OCI-LY3 (cell line): ENCODE data around the gene OPN1MW3.
"Not testable (repeated sequence)": the region's sequence is repeated elsewhere in the genome, so short reads cannot be mapped to it uniquely, and the experiment has no call there.

ENCODE experiments used
- H2AFZ ChIP-seq: fragments of 200-600, 300-600 bp; shearing (Covaris generic); 2 replicates; pipeline ENCODE4 v1.6.0; 2014; ENCODE audit warnings: antibody characterized with exemption, low read depth, low read length
- H3K27ac ChIP-seq: fragments of 200-600, 300-600 bp; sonication (generic); 2 replicates; pipeline ENCODE4 v1.5.1; 2014; ENCODE audit warnings: mild to moderate bottlenecking, low read length, moderate library complexity, mixed read lengths
- H3K27me3 ChIP-seq: fragments of 200-600, 300-600 bp; sonication (generic); 2 replicates; pipeline ENCODE4 v1.6.1; 2014; ENCODE audit warnings: low read depth, low read length, mixed read lengths
- H3K36me3 ChIP-seq: fragments of 200-600, 300-600 bp; sonication (generic); replicated peaks from 2 replicates; pipeline ENCODE3; 2014; ENCODE audit warnings: low read depth, low read length, mixed read lengths
- H3K4me1 ChIP-seq: fragments of 300-600, 200-600 bp; sonication (generic); 2 replicates; pipeline ENCODE4 v1.6.1; 2014; ENCODE audit warnings: low read length, mixed read lengths
- H3K4me2 ChIP-seq: fragments of 200-600, 300-600 bp; sonication (generic); 2 replicates; pipeline ENCODE4 v1.6.1; 2014; ENCODE audit warnings: low read length, mixed read lengths
- H3K4me3 ChIP-seq: fragments of 300-600, 200-600 bp; sonication (generic); 2 replicates; pipeline ENCODE4 v1.5.1; 2014; ENCODE audit warnings: antibody characterized with exemption, mild to moderate bottlenecking, low read length, moderate library complexity
- H3K79me2 ChIP-seq: fragments of 300-600, 200-600 bp; shearing (Covaris generic); 2 replicates; pipeline ENCODE4 v1.6.1; 2014; ENCODE audit warnings: mild to moderate bottlenecking, low read length, mixed read lengths
- H3K9ac ChIP-seq: fragments of 300-600, 200-600 bp; shearing (Covaris generic); 2 replicates; pipeline ENCODE4 v1.6.0; 2014; ENCODE audit warnings: mild to moderate bottlenecking, low read length, moderate library complexity
- H3K9me3 ChIP-seq: fragments of 200-600, 300-600 bp; shearing (Covaris generic); 2 replicates; pipeline ENCODE4 v1.6.1; 2014; ENCODE audit warnings: low read length, mixed read lengths; ENCODE audit not compliant: insufficient read depth
- H4K20me1 ChIP-seq: fragments of 200-600, 300-600 bp; sonication (generic); 2 replicates; pipeline ENCODE4 v1.6.1; 2016; ENCODE audit warnings: low read length, mixed read lengths; ENCODE audit not compliant: insufficient read depth

OPN1MW3 gene

GRCh38 chrX:154257282-154257681, at the start of gene OPN1MW3:
Gene OPN1MW3, plus strand, starts transcription at chrX:154257582. Its CDS starts 38 bp downstream, at chrX:154257620.
- H3K36me3 ChIP-seq, H3K27ac ChIP-seq, H3K9ac ChIP-seq: not testable (repeated sequence)

GRCh38 chrX:154209670-154210418, 47.5 kb upstream of the OPN1MW3 start:
- not testable (repeated sequence) for H3K79me2 ChIP-seq, H3K4me2 ChIP-seq, H3K4me1 ChIP-seq, H3K4me3 ChIP-seq, H3K27me3 ChIP-seq, H2AFZ ChIP-seq, H3K27ac ChIP-seq, H4K20me1 ChIP-seq, H3K9ac ChIP-seq, H3K9me3 ChIP-seq, H3K36me3 ChIP-seq

More at GRCh38 chrX:154257282-154257681, at the start of gene OPN1MW3:
- not testable (repeated sequence) for H3K9me3 ChIP-seq, H3K79me2 ChIP-seq, H2AFZ ChIP-seq, H4K20me1 ChIP-seq, H3K4me3 ChIP-seq, H3K4me1 ChIP-seq, H3K27me3 ChIP-seq, H3K4me2 ChIP-seq

GRCh38 chrX:154211057-154211456, 46.3 kb upstream of the OPN1MW3 start:
- not testable (repeated sequence) for H3K9me3 ChIP-seq, H3K4me3 ChIP-seq, H3K36me3 ChIP-seq, H3K9ac ChIP-seq, H3K79me2 ChIP-seq, H3K4me2 ChIP-seq, H3K4me1 ChIP-seq, H3K27ac ChIP-seq, H2AFZ ChIP-seq, H4K20me1 ChIP-seq, H3K27me3 ChIP-seq

GRCh38 chrX:154211499-154211898, 45.9 kb upstream of the OPN1MW3 start:
- H3K4me1 ChIP-seq, H3K9ac ChIP-seq, H3K4me3 ChIP-seq, H3K79me2 ChIP-seq, H3K9me3 ChIP-seq, H3K36me3 ChIP-seq, H2AFZ ChIP-seq, H3K27ac ChIP-seq, H3K4me2 ChIP-seq, H4K20me1 ChIP-seq, H3K27me3 ChIP-seq: not testable (repeated sequence)

GRCh38 chrX:154219456-154219855, 37.9 kb upstream of the OPN1MW3 start, which contains the start of gene OPN1MW2:
Gene OPN1MW2, plus strand, starts transcription at chrX:154219756. Its CDS starts 60 bp downstream, at chrX:154219816.
- not testable (repeated sequence) for H3K27me3 ChIP-seq, H2AFZ ChIP-seq, H3K4me3 ChIP-seq, H3K4me1 ChIP-seq, H3K9me3 ChIP-seq, H4K20me1 ChIP-seq, H3K27ac ChIP-seq, H3K9ac ChIP-seq, H3K79me2 ChIP-seq, H3K4me2 ChIP-seq, H3K36me3 ChIP-seq

GRCh38 chrX:154225292-154225691, 32.1 kb upstream of the OPN1MW3 start:
- H3K27me3 ChIP-seq, H3K9me3 ChIP-seq, H4K20me1 ChIP-seq, H3K79me2 ChIP-seq, H3K36me3 ChIP-seq, H3K9ac ChIP-seq, H3K27ac ChIP-seq, H3K4me2 ChIP-seq, H2AFZ ChIP-seq, H3K4me1 ChIP-seq, H3K4me3 ChIP-seq: not testable (repeated sequence)

GRCh38 chrX:154226706-154227105, 30.7 kb upstream of the OPN1MW3 start:
- not testable (repeated sequence) for H2AFZ ChIP-seq, H3K4me3 ChIP-seq, H3K79me2 ChIP-seq, H3K27me3 ChIP-seq, H3K4me1 ChIP-seq, H3K9ac ChIP-seq, H3K4me2 ChIP-seq, H4K20me1 ChIP-seq, H3K36me3 ChIP-seq, H3K27ac ChIP-seq, H3K9me3 ChIP-seq

- not testable (repeated sequence) for H3K9me3 ChIP-seq, H4K20me1 ChIP-seq, H3K27me3 ChIP-seq, H3K27ac ChIP-seq, H3K36me3 ChIP-seq, H3K9ac ChIP-seq, H3K4me2 ChIP-seq, H2AFZ ChIP-seq, H3K4me3 ChIP-seq, H3K4me1 ChIP-seq, H3K79me2 ChIP-seq
These were observed 25.9 kb upstream of the OPN1MW3 start for GRCh38 chrX:154231443-154231842.

- H2AFZ ChIP-seq, H3K9me3 ChIP-seq, H3K79me2 ChIP-seq, H3K36me3 ChIP-seq, H3K27ac ChIP-seq, H3K4me3 ChIP-seq, H3K4me2 ChIP-seq, H3K4me1 ChIP-seq, H4K20me1 ChIP-seq, H3K9ac ChIP-seq, H3K27me3 ChIP-seq: not testable (repeated sequence)
These were observed 23.8 kb upstream of the OPN1MW3 start for GRCh38 chrX:154233620-154234019.
